HL-60 (cell line): ENCODE results near the gene SMIM36.

Experiments used
- GABPA ChIP-seq: IDR thresholded peaks from 2 replicates; pipeline ENCODE4 v1.6.1; 2012; ENCODE audit warnings: low read depth
- POLR2AphosphoS5 ChIP-seq: IDR thresholded peaks from 2 replicates; pipeline ENCODE4 v1.6.1; 2012; ENCODE audit warnings: low read depth
- TF ChIP-seq, protein P1 (sequence below): IDR thresholded peaks from one replicate; pipeline ENCODE4 v1.5.1; 2011; ENCODE audit warnings: low read length, control low read depth, inconsistent platforms; ENCODE audit not compliant: insufficient read depth
- TF ChIP-seq, protein P2 (sequence below): IDR thresholded peaks from 2 replicates; pipeline ENCODE4 v1.6.1; 2012; ENCODE audit warnings: low read depth; ENCODE audit not compliant: insufficient replicate concordance

DNA sequence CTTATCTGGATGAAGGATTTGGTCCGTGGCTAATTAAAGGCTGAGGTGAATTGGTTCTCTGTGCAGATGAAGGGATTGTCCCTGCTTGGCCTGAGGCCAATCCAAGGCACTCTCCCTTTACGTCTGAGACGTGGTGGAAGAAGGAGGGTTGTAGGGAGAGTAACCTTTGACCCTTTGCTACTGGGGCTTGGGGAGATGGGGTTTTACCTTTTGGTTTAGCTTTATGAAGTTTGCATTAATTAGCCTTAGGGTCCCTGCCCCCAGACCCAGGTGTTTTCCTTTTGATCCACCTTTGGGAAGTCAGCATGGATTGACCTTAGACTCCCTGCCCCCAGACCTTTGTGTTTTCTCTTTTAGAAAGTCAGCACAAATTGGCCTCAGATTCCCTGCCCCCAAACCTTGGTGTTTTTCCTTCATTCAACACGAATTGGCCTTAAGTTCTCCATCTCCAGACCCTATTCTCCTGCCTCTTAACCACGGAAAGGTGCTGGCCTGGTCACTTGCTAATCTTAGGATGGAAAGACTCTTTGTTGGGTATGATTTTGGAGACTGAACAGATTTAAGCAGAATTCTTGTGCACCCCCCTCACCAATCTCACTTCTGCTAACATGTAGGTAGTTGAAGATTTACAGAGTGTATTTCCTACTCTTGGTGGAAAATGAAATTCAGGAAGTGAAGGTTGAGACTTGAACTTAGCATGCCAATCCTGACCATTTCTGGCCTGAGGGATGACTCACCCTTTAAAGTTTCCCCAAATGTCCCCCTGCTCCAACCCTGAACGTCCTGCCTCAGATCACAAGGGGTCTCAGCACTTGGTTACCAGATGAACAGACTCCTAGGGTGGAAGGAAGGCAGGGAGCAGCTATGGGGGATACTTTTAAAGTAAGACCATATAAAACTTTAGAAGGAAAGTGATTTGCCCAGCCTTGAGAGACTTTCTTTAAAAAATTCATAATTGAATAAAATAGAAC lies 66.5 kb downstream of the SMIM36 start:
- TF ChIP-seq, protein P1, sequence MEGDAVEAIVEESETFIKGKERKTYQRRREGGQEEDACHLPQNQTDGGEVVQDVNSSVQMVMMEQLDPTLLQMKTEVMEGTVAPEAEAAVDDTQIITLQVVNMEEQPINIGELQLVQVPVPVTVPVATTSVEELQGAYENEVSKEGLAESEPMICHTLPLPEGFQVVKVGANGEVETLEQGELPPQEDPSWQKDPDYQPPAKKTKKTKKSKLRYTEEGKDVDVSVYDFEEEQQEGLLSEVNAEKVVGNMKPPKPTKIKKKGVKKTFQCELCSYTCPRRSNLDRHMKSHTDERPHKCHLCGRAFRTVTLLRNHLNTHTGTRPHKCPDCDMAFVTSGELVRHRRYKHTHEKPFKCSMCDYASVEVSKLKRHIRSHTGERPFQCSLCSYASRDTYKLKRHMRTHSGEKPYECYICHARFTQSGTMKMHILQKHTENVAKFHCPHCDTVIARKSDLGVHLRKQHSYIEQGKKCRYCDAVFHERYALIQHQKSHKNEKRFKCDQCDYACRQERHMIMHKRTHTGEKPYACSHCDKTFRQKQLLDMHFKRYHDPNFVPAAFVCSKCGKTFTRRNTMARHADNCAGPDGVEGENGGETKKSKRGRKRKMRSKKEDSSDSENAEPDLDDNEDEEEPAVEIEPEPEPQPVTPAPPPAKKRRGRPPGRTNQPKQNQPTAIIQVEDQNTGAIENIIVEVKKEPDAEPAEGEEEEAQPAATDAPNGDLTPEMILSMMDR: no peak
- TF ChIP-seq, protein P2, sequence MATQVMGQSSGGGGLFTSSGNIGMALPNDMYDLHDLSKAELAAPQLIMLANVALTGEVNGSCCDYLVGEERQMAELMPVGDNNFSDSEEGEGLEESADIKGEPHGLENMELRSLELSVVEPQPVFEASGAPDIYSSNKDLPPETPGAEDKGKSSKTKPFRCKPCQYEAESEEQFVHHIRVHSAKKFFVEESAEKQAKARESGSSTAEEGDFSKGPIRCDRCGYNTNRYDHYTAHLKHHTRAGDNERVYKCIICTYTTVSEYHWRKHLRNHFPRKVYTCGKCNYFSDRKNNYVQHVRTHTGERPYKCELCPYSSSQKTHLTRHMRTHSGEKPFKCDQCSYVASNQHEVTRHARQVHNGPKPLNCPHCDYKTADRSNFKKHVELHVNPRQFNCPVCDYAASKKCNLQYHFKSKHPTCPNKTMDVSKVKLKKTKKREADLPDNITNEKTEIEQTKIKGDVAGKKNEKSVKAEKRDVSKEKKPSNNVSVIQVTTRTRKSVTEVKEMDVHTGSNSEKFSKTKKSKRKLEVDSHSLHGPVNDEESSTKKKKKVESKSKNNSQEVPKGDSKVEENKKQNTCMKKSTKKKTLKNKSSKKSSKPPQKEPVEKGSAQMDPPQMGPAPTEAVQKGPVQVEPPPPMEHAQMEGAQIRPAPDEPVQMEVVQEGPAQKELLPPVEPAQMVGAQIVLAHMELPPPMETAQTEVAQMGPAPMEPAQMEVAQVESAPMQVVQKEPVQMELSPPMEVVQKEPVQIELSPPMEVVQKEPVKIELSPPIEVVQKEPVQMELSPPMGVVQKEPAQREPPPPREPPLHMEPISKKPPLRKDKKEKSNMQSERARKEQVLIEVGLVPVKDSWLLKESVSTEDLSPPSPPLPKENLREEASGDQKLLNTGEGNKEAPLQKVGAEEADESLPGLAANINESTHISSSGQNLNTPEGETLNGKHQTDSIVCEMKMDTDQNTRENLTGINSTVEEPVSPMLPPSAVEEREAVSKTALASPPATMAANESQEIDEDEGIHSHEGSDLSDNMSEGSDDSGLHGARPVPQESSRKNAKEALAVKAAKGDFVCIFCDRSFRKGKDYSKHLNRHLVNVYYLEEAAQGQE: no peak
- TF ChIP-seq POLR2AphosphoS5 (no peak), GABPA (no peak)
